Activated CD8-positive, alpha-beta memory T cell treated with anti-CD3 and anti-CD28 coated beads, Interleukin-2, amount 50 U/mL, for 4 hours (primary cell): ENCODE measurements around the gene ZNF785.
"Not testable (repeated sequence)": the region's sequence is repeated elsewhere in the genome, so short reads cannot be mapped to it uniquely, and the experiment has no call there.

Experiments used
- DNase-seq: peaks from one replicate; pipeline ENCODE4 v3.0.0-alpha.2; 2020

The ZNF785 gene

DNA sequence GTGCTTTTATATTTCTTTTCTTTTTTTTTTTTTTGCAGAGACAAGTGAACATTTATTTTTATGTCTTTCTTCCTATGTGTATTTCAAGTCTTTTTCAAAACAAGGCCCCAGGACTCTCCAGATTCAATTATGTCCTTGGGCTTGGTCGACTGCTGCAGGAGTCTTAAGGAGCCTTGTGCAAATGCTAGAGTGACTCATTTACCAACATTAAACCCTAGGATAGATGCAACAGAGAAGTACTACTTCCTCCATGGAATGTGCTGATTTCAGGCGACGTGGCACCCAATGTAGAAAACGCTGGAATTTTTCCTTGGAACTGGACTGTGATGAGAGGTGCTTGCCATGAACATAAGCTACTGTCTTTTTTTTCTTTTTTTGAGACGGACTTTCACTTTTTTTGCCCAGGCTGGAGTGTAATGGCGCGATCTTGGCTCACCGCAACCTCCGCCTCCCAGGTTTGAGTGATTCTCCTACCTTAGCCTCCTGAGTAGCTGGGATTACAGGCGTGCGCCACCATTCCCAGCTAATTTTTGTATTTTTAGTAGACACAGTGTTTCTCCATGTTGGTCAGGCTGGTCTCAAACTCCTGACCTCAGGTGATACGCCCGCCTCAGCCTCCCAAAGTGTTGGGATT lies 49.0 kb downstream of the ZNF785 start:
- DNase-seq, result not testable (repeated sequence)

DNA sequence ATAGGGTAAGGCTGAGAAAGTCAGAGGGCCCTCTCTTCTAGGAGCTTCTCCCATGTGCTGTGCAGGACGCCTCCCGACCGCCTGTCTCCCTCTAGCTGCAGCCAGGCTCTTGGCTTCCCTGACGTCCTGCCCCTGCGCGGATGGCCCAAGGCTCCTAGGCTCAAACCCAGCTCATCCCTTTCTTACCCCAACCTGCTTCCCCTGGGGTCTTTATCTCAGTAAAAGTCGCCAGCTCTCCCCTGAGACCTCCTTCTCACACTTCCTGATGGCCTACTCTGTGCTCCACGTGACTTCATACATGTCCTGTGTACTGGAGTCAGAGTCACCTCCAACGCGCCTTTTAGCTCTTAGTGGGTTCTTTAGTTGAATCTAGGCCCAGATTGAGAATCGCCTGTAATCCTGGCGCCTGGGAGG lies 49.7 kb downstream of the ZNF785 start:
- DNase-seq, result peak; percentile 63

DNA sequence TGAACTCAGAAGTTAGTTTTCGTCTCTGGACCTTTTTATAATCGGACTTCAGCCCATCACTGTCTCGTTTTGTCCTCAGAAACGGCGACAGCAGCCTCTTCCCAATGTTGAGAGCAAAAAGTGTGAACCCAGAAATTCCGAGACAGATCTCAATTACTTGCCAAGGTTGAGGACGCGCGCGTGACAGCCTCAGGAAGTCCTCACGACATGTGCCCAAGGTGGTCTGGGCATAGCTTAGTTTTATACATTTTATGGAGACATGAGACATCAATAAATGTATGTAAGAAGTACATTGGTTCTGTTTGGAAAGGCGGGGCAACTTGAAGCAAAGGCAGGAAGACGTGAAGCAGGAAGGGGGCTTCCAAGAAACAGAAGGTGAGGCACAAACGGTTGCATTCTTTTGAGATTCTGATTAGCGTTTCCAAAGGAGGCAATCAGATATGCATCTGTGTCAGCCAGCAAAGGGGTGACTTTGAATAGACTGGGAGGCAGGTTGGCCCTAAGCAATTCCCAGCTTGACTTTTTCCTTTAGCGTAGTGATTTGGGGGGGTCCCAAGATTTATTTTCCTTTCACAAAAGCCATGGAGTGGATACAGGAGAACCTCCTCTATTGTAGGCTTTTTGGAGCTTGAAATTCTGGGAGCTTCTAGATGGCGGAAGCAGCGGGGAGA lies 50.3 kb downstream of the ZNF785 start:
- DNase-seq, result no peak

GRCh38 chr16:30534368-30535105 lies 51.0 kb downstream of the ZNF785 start, which contains the start of gene ZNF747:
ZNF747 (minus strand) TSS chr16:30534858; CDS start chr16:30534679, 179 bp downstream.
- peak; percentile 92 for DNase-seq

DNA sequence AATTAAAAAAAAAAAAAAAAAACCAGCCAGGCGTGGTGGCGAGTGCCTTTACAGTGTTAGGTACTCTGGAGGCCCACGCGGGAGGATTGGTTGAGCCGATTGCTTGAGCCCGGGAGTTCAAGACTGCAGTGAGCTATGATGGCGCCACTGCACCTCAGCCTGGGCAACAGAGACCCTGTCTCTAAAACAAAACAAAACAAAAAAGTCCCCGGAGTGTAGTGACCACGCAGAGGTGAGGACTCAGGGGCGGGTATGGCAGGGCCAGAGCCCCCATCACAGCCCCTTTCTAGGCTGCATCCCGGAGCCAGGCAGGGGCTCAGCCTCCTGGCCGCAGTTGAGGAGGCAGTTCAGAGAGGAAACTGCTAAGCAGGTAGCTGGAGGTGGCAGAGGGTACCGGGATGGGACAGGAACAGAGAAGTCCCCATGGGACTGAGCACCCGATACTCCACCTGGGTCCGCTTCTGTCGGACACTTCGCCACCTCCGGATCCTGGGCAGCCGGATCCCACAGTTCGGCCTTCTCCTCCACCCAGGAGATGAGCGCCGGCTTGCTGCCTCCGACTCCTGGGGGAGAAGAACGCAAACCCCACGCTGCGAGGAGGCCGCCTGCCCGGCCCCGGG lies 51.6 kb downstream of the ZNF785 start:
- DNase-seq, result no peak

- no peak for DNase-seq
Measured at GRCh38 chr16:30533146-30533522, 52.4 kb downstream of the ZNF785 start.

- no peak for DNase-seq
Measured at GRCh38 chr16:30532285-30533145, 53.0 kb downstream of the ZNF785 start.
